Measurements from ENCODE around the gene FNIP1.

DNA sequence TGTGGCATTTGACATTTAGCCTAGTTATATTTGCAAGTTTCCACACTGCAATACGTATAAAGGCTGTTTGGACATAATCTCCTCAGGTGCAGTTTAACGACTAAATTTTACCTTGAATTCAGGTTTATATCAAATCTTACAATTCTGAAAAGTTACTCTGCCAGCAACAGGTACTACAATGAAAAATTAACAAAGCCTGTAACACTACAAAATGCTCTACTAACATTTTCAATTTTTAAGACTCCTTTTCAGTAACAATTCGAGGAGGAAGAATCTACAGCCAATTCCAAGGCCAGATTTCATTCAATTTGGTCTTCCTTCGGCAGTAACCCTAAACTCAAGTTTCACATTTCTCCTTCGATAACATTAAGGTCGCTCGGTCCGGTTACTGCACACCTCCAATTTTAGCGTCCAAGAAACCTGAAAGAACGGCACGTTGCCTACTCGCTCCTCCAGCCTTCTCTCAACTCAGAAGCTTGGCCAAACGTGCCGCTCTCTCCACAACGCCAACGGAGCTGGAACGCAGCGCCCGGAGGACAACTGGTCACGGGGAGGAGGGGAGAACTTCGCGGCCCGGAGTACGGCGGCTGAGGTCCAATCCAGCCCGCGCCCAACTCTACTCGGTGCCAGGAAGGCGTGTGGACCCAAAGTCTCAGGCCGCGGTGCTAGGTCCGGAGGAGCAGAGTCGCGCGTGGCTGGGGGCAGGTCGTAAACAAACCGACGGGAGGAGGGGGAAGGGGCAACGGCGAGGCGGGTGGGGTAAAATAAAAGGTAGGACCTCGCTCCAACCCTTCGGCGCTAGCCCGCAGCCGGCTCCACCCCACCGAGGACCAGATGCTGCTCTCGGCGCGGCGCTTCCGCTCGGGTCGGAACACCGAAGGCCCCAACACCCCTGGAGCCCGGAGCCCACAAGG, 681 bp downstream of the FNIP1 start:
- TF ChIP-seq, protein P1, sequence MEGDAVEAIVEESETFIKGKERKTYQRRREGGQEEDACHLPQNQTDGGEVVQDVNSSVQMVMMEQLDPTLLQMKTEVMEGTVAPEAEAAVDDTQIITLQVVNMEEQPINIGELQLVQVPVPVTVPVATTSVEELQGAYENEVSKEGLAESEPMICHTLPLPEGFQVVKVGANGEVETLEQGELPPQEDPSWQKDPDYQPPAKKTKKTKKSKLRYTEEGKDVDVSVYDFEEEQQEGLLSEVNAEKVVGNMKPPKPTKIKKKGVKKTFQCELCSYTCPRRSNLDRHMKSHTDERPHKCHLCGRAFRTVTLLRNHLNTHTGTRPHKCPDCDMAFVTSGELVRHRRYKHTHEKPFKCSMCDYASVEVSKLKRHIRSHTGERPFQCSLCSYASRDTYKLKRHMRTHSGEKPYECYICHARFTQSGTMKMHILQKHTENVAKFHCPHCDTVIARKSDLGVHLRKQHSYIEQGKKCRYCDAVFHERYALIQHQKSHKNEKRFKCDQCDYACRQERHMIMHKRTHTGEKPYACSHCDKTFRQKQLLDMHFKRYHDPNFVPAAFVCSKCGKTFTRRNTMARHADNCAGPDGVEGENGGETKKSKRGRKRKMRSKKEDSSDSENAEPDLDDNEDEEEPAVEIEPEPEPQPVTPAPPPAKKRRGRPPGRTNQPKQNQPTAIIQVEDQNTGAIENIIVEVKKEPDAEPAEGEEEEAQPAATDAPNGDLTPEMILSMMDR (IDR thresholded peaks at IDR 0.05) = no peak
- no peak for TF ChIP-seq POLR2A (IDR thresholded peaks at IDR 0.05)
